AG04449 (cell line): ENCODE results near the gene CGREF1.
A peak's percentile ranks its signal among the peaks of the same experiment; 100 is the strongest.

Experiments
- CTCF ChIA-PET: fragments of 350-600 bp; formaldehyde crosslinking; extraction: SDS; loops from one replicate; lab custom pipeline; 2021; ENCODE audit warnings: antibody characterized with exemption; lab: Yijun Ruan, JAX
- POLR2A ChIA-PET: fragments of 400-600, 350-600 bp; formaldehyde crosslinking; extraction: SDS; loops from one replicate; lab custom pipeline; 2020; ENCODE audit warnings: antibody characterized with exemption, inconsistent platforms; lab: Yijun Ruan, JAX
- DNase-seq: peaks from one replicate; pipeline ENCODE4 v3.0.0-alpha.2; 2010; ENCODE audit warnings: low read depth, low spot score
- H3K4me3 ChIP-seq: 2 replicates; pipeline ENCODE4 v1.5.1; 2011; ENCODE audit warnings: low read depth, mild to moderate bottlenecking, control low read depth, low read length
- TF ChIP-seq, protein P1 (sequence below): IDR thresholded peaks from one replicate; pipeline ENCODE4 v1.5.1; 2011; ENCODE audit warnings: mild to moderate bottlenecking, moderate library complexity, low read length, control low read depth, inconsistent platforms; ENCODE audit not compliant: insufficient read depth; ENCODE audit errors: missing control alignments

Gene CGREF1

DNA sequence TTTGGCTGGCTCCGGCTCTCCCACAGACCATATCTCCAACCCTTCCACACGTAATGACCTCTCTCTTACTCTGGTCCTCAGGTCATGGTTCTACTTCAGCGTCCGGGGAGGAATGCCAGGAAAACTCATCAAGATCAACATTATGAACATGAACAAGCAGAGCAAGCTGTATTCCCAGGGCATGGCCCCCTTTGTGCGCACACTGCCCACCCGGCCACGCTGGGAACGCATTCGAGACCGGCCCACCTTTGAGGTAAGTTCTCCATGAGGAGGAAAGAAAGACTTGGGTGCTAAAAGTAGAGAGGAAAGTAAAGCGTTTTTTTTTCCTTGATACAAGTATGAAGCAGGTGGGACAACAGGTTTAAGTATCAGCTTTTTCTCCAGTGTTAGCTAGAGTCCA is 65.6 kb downstream of the CGREF1 start:
- ChIA-PET CTCF (no interaction called here), POLR2A (interaction anchor here (0.6 to 4.2 kb wide), 3 partner anchors 14 to 26 kb away, joined by 3 to 26 read pairs (median 3); partner anchors contain the start of gene EMILIN1)
- no peak overlapping the region for H3K4me3 ChIP-seq
- TF ChIP-seq, protein P1, sequence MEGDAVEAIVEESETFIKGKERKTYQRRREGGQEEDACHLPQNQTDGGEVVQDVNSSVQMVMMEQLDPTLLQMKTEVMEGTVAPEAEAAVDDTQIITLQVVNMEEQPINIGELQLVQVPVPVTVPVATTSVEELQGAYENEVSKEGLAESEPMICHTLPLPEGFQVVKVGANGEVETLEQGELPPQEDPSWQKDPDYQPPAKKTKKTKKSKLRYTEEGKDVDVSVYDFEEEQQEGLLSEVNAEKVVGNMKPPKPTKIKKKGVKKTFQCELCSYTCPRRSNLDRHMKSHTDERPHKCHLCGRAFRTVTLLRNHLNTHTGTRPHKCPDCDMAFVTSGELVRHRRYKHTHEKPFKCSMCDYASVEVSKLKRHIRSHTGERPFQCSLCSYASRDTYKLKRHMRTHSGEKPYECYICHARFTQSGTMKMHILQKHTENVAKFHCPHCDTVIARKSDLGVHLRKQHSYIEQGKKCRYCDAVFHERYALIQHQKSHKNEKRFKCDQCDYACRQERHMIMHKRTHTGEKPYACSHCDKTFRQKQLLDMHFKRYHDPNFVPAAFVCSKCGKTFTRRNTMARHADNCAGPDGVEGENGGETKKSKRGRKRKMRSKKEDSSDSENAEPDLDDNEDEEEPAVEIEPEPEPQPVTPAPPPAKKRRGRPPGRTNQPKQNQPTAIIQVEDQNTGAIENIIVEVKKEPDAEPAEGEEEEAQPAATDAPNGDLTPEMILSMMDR = no peak
- no peak for DNase-seq

DNA sequence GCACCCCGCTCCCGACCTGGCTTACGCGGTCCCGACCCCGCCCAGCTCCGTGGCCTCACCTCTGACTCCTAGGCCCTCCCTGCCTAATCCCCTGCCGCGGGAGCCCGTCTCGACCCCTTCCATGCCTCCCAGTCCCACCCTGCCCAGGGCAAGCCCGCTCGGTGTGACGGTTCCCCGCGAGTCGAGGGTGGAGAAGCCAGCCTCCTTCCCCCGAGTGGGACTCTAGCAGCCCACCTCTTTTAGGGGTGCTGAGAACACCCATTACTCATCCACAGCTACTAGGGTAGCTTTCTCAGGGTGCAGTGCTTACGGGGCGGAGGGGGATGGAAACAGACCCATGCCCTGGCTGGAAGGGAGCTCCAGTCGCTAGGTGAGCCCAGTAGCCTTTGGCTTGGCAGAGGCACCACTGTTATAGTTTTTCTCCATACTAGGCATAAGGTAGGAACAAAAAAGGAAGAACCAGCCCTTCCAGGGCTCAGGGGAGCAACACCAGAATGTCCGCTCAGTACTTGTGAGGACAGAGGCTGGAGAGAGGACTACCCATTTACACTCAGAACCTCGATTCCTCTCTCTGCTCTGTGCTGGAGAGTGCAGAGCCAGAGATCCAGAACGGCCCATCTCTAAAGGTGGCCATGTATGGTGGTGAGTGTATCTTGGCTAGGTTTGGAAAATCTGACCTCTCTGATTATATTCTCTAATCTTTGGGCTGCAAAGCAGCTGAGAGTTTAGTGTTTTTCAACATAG is 66.9 kb downstream of the CGREF1 start:
- ChIA-PET CTCF (interaction anchor here (0.8 to 4.3 kb wide), 8 partner anchors 9 to 140 kb away, joined by 3 to 35 read pairs (median 4); partner anchors contain the start of gene KHK), POLR2A (interaction anchor here (1.3 to 4.2 kb wide), 6 partner anchors 10 to 90 kb away, joined by 3 to 31 read pairs (median 20); partner anchors contain the start of genes EMILIN1 and OST4)
- DNase-seq = no peak
- peak overlapping the region; percentile 93 for H3K4me3 ChIP-seq
- TF ChIP-seq, protein P1 = no peak

DNA sequence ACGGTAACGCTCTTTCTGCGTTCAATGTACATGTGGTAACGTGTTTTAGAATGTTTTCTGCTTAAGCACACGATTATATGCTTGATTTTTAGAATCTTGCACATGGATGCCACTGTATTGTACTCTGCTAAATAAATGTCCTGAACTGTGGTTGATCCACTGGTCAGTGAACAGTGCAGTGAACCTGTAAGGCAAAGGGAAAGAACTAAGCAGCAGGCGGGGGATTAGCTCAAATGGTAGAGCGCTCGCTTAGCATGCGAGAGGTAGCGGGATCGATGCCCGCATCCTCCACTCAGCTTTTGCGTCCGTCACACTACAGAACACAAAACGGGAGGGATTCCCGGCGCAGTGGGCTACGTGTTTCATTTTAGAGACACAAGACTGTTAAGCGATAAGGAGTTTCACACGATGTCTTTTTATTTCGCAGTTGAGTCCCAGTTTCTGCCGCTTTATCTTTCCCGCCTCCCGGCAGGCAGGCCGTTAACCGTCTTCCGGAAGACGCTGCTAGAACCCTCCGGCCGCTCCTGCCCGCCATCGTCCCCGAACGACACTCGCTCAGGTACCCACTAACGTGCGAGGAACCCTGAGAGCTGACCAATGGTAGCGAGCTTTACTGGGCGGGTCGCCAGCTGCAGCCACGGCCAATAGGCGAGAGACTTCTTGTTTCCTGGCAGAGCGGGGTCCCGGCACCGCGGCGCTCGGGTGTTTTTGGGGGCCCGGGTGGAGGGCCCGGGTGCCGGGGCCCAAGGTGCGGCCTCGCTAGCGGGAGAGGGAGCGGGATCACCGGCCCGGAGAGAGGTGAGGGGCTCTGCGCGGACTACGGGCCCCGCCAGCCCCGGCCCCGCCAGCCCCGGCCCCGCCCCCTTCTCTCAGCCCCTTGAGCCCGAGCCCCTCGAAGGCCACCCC is 67.7 kb downstream of the CGREF1 start, which contains the start of gene AGBL5:
TSS of gene AGBL5 (plus strand) at position 673 of the 906 bp plus-strand sequence. CDS start 1,291 bp downstream, outside the sequence.
- POLR2A ChIA-PET = interaction anchor here (0.5 to 4.2 kb wide), 13 partner anchors 8 to 89 kb away, joined by 3 to 31 read pairs (median 13); partner anchors contain the start of genes EMILIN1, KHK and OST4
- H3K4me3 ChIP-seq = peak within 1 kb of the TSS; percentile 93
- TF ChIP-seq, protein P1 = no peak
- CTCF ChIA-PET = interaction anchor here (0.7 to 4.3 kb wide), 12 partner anchors 10 to 205 kb away, joined by 3 to 35 read pairs (median 4); partner anchors contain the start of genes EMILIN1 and KHK
- DNase-seq = no peak
